ENCODE data around the gene PTGR1.
"Not testable (repeated sequence)": the region's sequence is repeated elsewhere in the genome, so short reads cannot be mapped to it uniquely, and the experiment has no call there.

GRCh38 chr9:111617349-111617748 is 17.9 kb upstream of the PTGR1 start:
- TF ChIP-seq, protein P1, sequence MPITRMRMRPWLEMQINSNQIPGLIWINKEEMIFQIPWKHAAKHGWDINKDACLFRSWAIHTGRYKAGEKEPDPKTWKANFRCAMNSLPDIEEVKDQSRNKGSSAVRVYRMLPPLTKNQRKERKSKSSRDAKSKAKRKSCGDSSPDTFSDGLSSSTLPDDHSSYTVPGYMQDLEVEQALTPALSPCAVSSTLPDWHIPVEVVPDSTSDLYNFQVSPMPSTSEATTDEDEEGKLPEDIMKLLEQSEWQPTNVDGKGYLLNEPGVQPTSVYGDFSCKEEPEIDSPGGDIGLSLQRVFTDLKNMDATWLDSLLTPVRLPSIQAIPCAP (CRISPR knock-in tag; IDR thresholded peaks at IDR 0.05) = not testable (repeated sequence)
- not testable (repeated sequence) for TF ChIP-seq CTCF (IDR thresholded peaks at IDR 0.05); PRDM15 (CRISPR knock-in tag; IDR thresholded peaks at IDR 0.05); HMGA2 (CRISPR knock-in tag; IDR thresholded peaks at IDR 0.05); IRF2 (CRISPR knock-in tag; IDR thresholded peaks at IDR 0.05; ENCODE audit: borderline replicate concordance, low read depth); MAX (CRISPR knock-in tag; IDR thresholded peaks at IDR 0.05)
- TF ChIP-seq, protein P2, sequence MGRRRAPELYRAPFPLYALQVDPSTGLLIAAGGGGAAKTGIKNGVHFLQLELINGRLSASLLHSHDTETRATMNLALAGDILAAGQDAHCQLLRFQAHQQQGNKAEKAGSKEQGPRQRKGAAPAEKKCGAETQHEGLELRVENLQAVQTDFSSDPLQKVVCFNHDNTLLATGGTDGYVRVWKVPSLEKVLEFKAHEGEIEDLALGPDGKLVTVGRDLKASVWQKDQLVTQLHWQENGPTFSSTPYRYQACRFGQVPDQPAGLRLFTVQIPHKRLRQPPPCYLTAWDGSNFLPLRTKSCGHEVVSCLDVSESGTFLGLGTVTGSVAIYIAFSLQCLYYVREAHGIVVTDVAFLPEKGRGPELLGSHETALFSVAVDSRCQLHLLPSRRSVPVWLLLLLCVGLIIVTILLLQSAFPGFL (CRISPR knock-in tag; IDR thresholded peaks at IDR 0.05; ENCODE audit: borderline replicate concordance) = not testable (repeated sequence)

All from WTC11 (cell line).